ENCODE results near the gene RAD23A.
"Not testable (repeated sequence)": the region's sequence is repeated elsewhere in the genome, so short reads cannot be mapped to it uniquely, and the experiment has no call there.

RAD23A gene

DNA sequence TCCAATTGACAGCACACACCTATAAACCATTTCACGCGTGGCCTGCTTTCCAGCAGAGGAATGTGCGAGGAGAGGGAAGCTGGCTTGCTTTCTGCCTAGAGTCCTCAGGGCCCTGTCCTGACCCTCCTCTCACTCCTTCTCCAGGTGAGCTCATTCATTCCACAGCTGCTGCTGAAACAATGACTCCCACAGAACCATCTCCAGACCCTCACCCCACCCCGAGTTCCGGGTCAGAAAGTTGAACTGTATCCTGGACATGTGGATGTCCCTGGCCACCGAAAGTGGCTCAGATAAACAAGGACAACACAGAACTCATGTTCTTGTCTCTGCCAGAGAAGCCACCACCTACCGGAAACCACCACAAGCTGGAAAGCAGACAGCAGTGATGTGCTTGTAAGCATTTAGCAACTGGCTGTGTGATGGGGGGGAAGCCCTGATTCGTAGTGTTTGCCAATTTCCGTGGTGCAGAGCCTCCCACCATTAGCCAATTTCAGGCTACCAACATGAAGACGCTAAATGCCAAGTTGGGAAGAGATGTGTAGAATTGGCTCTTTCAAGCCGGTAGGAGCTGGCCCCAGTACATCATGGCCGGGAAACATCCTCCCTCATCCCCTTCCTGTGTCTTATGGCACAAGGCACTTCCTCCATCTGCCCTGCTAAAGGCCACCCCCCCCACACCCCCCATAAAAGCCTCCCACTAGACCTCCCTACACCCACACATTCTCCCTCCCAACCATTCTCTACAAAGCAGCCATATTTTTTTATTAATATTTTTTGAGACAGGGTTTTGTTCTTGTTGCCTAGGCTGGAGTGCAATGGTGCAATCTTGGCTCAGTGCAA lies 31.6 kb upstream of the RAD23A start:
- H3K27ac ChIP-seq, result no peak overlapping the region
- no peak for DNase-seq (ENCODE audit: low spot score)
- TF ChIP-seq, protein P1, sequence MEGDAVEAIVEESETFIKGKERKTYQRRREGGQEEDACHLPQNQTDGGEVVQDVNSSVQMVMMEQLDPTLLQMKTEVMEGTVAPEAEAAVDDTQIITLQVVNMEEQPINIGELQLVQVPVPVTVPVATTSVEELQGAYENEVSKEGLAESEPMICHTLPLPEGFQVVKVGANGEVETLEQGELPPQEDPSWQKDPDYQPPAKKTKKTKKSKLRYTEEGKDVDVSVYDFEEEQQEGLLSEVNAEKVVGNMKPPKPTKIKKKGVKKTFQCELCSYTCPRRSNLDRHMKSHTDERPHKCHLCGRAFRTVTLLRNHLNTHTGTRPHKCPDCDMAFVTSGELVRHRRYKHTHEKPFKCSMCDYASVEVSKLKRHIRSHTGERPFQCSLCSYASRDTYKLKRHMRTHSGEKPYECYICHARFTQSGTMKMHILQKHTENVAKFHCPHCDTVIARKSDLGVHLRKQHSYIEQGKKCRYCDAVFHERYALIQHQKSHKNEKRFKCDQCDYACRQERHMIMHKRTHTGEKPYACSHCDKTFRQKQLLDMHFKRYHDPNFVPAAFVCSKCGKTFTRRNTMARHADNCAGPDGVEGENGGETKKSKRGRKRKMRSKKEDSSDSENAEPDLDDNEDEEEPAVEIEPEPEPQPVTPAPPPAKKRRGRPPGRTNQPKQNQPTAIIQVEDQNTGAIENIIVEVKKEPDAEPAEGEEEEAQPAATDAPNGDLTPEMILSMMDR (conservative IDR thresholded peaks at IDR 0.05; ENCODE audit: low read depth), result no peak
- ChIA-PET POLR2A (ENCODE audit: low non-redundant PET) (no interaction called here), CTCF (interaction anchor here (0.6 to 1.1 kb wide), 4 partner anchors 8 to 112 kb away, joined by 3 to 4 read pairs (median 4); no protein-coding TSS in a partner anchor)

DNA sequence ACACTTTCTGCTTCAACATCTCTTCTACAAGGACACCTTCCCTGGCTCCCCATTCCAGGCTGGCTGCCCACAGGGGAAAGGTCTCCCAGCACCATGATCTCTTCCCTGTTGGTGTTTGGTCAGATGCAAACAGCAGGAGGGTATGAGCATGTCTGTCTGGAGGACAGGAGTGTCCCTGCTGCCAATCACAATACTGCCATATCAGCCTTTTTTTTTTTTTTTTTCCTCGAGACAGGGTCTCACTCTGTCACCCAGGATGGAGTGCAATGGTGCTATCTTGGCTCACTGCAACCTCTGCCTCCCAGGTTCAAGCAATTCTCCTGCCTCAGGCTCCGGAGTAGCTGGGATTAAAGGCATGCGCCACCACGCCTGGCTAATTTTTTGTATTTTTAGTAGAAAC lies 29.8 kb upstream of the RAD23A start:
- DNase-seq (ENCODE audit: low spot score); H3K27ac ChIP-seq; POLR2A ChIA-PET (ENCODE audit: low non-redundant PET): not testable (repeated sequence)
- CTCF ChIA-PET, result interaction anchor here (0.6 to 0.7 kb wide), 2 partner anchors 34 to 156 kb away, joined by 3 to 4 read pairs; no protein-coding TSS in a partner anchor

DNA sequence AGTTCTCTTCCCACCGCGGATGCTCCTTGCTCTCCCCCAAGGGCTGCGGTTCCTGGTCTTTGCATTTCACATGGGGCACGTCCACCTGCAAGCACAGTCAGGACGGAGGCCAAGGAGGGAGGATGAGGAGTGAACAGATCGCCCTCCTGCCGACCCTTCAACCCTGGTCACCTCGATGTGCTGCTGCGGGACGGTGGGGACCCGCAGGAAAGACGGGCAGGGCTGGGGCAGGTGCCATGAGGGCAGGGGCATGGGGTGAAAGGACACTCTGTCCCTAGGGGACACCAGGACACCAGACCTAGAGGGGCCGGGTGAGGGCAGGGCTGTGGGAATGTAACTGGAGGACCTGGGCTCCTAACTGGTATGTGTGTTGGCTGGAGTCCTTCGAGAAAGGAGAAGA lies 27.4 kb upstream of the RAD23A start:
- TF ChIP-seq, protein P1 (conservative IDR thresholded peaks at IDR 0.05; ENCODE audit: low read depth), result no peak
- no peak for DNase-seq (ENCODE audit: low spot score)
- ChIA-PET POLR2A (ENCODE audit: low non-redundant PET) (no interaction called here), CTCF (no interaction called here)
- H3K27ac ChIP-seq, result no peak overlapping the region

DNA sequence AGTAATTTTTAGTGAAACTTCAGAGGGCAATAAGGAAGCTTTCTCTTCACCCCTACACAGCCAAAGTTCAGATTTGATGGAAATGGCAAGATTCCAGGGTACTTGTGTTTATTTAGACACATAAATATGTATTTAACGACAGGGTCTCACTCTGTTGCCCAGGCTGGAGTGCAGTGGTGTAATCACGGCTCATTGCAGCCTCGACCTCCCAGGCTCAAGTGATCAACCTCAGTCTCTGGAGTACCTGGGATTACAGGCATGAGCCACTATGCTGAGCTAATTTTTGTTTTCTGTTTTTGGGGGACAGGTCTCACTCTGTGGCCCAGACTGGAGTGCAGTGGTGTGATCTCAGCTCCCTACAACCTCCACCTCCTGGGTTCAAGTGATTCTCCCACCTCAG lies 24.6 kb upstream of the RAD23A start:
- POLR2A ChIA-PET (ENCODE audit: low non-redundant PET), result interaction anchor here (0.6 to 0.7 kb wide), 2 partner anchors 11 to 115 kb away, joined by 4 to 5 read pairs; no protein-coding TSS in a partner anchor
- peak overlapping the region; percentile 61 for H3K27ac ChIP-seq
- TF ChIP-seq, protein P1 (conservative IDR thresholded peaks at IDR 0.05; ENCODE audit: low read depth), result no peak
- DNase-seq (ENCODE audit: low spot score), result no peak
- CTCF ChIA-PET, result interaction anchor here (0.6 to 0.7 kb wide), 2 partner anchors 17 to 44 kb away, joined by 3 read pairs; no protein-coding TSS in a partner anchor

DNA sequence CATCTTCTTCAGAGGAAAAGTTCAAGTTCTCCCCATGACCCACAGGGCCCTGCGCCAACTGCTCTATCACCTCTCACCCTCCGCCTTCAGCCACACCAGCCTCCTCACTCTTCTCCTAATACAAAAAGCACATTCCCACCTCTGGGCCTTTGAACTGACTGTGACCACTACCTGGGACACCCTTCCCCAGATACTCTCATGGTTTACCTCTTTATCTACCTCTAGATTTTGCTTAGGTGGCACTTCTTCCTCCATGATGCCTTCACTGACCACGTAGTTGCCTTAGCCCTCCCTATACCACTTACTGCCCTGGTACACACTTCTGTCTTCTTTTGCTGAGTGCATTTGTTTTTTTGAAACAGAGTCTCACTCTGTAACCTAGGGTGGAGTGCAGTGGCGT lies 22.7 kb upstream of the RAD23A start:
- DNase-seq (ENCODE audit: low spot score), result no peak
- TF ChIP-seq, protein P1 (conservative IDR thresholded peaks at IDR 0.05; ENCODE audit: low read depth), result no peak
- ChIA-PET CTCF (no interaction called here), POLR2A (ENCODE audit: low non-redundant PET) (no interaction called here)
- no peak overlapping the region for H3K27ac ChIP-seq

DNA sequence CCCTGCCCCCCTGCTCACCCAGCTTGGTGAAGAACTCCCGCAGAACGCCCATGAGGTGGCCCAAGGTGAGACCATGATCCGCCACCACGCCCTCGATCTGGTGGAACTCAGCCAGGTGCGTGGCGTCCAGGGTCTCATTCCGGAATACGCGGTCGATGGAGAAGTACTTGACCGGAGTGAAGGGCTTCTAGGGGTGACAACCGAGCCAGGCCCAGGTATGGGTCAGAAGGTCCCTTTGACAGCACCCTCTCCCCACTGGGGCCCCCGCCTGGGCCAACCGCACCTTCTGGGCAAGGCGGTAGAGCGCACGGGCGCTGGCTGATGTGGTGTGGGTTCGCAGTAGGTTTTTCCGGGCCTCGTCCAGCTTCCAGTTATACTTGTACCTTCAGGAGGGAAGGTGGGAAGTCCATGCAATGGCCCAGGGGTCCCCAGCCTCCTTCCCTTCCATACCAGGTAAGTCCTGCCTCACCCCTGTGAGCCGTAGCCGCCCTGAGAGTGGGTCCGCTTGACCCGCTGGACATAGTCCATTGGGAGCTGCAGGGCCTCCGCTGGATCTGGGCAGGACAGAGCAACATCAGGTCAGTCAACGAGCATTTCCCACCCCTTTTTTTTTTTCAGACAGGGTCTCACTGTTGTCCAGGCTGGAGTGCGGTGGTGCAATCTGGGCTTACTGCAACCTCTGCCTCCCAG lies 20.9 kb upstream of the RAD23A start:
- DNase-seq (ENCODE audit: low spot score), result no peak
- ChIA-PET CTCF (interaction anchor here (0.5 to 0.8 kb wide), 2 partner anchors 40 to 163 kb away, joined by 3 to 4 read pairs; no protein-coding TSS in a partner anchor), POLR2A (ENCODE audit: low non-redundant PET) (no interaction called here)
- H3K27ac ChIP-seq, result no peak overlapping the region
- TF ChIP-seq, protein P1 (conservative IDR thresholded peaks at IDR 0.05; ENCODE audit: low read depth), result no peak
